B cell (primary cell): ENCODE results near the gene PPM1J. TPM values are rescaled to one million over a fixed set of nuclear protein-coding genes. Genes with fewer than 3 reads are reported as not detected.
A peak's percentile ranks its signal among the peaks of the same experiment; 100 is the strongest.

Experiments
- ATAC-seq: fragments of 200-7000 bp; cut with Tn5 transposase; one replicate; pipeline ENCODE4 v1.10.0; 2021; ENCODE audit warnings: low read depth, mild to moderate bottlenecking, moderate number of reproducible peaks, moderate library complexity
- CTCF ChIA-PET: fragments of 350-600 bp; sonication (Branson Sonifier 250); formaldehyde crosslinking; loops from one replicate; lab custom pipeline; 2021; ENCODE audit warnings: antibody characterized with exemption, inconsistent platforms; lab: Charles Lee
- POLR2A ChIA-PET: fragments of 350-600 bp; sonication (Branson Sonifier 250); formaldehyde crosslinking; loops from one replicate; lab custom pipeline; 2021; ENCODE audit warnings: antibody characterized with exemption; lab: Charles Lee
- DNase-seq: peaks from one replicate; pipeline ENCODE4 v3.0.0; 2013
- H2AFZ ChIP-seq: 2 replicates; pipeline ENCODE4 v1.6.1; 2012; ENCODE audit warnings: mild to moderate bottlenecking, low read depth, low read length; ENCODE audit not compliant: insufficient read depth, poor library complexity, severe bottlenecking
- H3K27ac ChIP-seq, 2 donors: 1 replicate in 1 of 2; 2 replicates in 1 of 2; pipeline ENCODE4 v1.5.1; 2012 to 2013; ENCODE audit warnings: low read length in 2 of 2, mild to moderate bottlenecking in 2 of 2, moderate library complexity in 1 of 2
- H3K27me3 ChIP-seq, 4 experiments: fragments of 200-600 bp in 1 of 4; sonication (generic) in 1 of 4; replicated peaks in 1 of 4; 1 replicate in 2 of 4; 2 replicates in 2 of 4; pipeline versions ENCODE4 v1.6.1 to v1.7.0; 2013 to 2016; ENCODE audit warnings: low read length in 3 of 4, mild to moderate bottlenecking in 2 of 4, mixed read lengths in 1 of 4, moderate library complexity in 1 of 4; ENCODE audit not compliant: insufficient read depth in 4 of 4, control insufficient read depth in 3 of 4; ENCODE audit errors: control extremely low read depth in 1 of 4
- H3K36me3 ChIP-seq, 2 experiments: replicated peaks in 1 of 2; 1 replicate in 1 of 2; 2 replicates in 1 of 2; pipeline versions ENCODE4 v1.6.1 to v1.7.1; 2013; ENCODE audit warnings: low read length in 1 of 2; ENCODE audit not compliant: insufficient read depth in 2 of 2, control insufficient read depth in 1 of 2; ENCODE audit errors: control extremely low read depth in 1 of 2, extremely low read depth in 1 of 2
- H3K4me1 ChIP-seq, 2 donors: fragments of 200-600 bp in 1 of 2; sonication (generic) in 1 of 2; 1 replicate in 1 of 2; 2 replicates in 1 of 2; pipeline versions ENCODE4 v1.5.1 to v1.6.1; 2013 to 2017; ENCODE audit warnings: low read length in 2 of 2; ENCODE audit not compliant: control insufficient read depth in 2 of 2, insufficient read depth in 2 of 2
- H3K4me2 ChIP-seq: replicated peaks from 2 replicates; pipeline ENCODE3; 2012; ENCODE audit warnings: mild to moderate bottlenecking, low read depth, low read length; ENCODE audit not compliant: poor library complexity, severe bottlenecking
- H3K4me3 ChIP-seq, 5 experiments: fragments of 200-600 bp in 1 of 5; sonication (generic) in 1 of 5; 1 replicate in 3 of 5; 2 replicates in 2 of 5; pipeline versions ENCODE4 v1.5.1 to v1.7.0; 2011 to 2016; ENCODE audit warnings: low read length in 4 of 5, mild to moderate bottlenecking in 4 of 5, low read depth in 2 of 5, control low read depth in 1 of 5, moderate library complexity in 1 of 5; ENCODE audit not compliant: insufficient read depth in 1 of 5; ENCODE audit errors: control extremely low read depth in 1 of 5, extremely low read depth in 1 of 5
- H3K79me2 ChIP-seq: fragments of 200-600 bp; sonication (generic); one replicate; pipeline ENCODE4 v1.6.0; 2016; ENCODE audit warnings: low read length; ENCODE audit not compliant: control insufficient read depth, insufficient read depth
- H3K9ac ChIP-seq: fragments of 200-600 bp; sonication (generic); 2 replicates; pipeline ENCODE4 v1.6.1; 2017; ENCODE audit warnings: mild to moderate bottlenecking, low read length, moderate library complexity
- H3K9me3 ChIP-seq, 3 donors: one replicate each; pipeline versions ENCODE4 v1.6.1 to v1.7.1; 2013; ENCODE audit warnings: low read length in 2 of 3; ENCODE audit not compliant: control insufficient read depth in 2 of 3, insufficient read depth in 1 of 3; ENCODE audit errors: control extremely low read depth in 1 of 3
- H4K20me1 ChIP-seq: 2 replicates; pipeline ENCODE4 v1.6.0; 2012; ENCODE audit warnings: mild to moderate bottlenecking, low read length; ENCODE audit not compliant: insufficient read depth, control insufficient read depth, poor library complexity, severe bottlenecking
- H3K27ac Mint-ChIP-seq: one replicate; pipeline ENCODE4 v1.8.0; 2021; ENCODE audit warnings: mixed read lengths
- H3K27me3 Mint-ChIP-seq: one replicate; pipeline ENCODE4 v1.8.0; 2021; ENCODE audit warnings: mixed read lengths
- H3K4me1 Mint-ChIP-seq: one replicate; pipeline ENCODE4 v1.8.0; 2021; ENCODE audit warnings: mixed read lengths
- H3K4me3 Mint-ChIP-seq: one replicate; pipeline ENCODE4 v1.8.0; 2021; ENCODE audit warnings: mixed read lengths
- H3K9me3 Mint-ChIP-seq: one replicate; pipeline ENCODE4 v1.8.0; 2022; ENCODE audit warnings: mixed read lengths; ENCODE audit not compliant: insufficient read depth
- EZH2 ChIP-seq: IDR thresholded peaks from 2 replicates; pipeline ENCODE4 v1.6.1; 2012; ENCODE audit warnings: borderline replicate concordance, low read depth, mild to moderate bottlenecking, moderate library complexity, low read length; ENCODE audit not compliant: insufficient read depth, poor library complexity, severe bottlenecking
- WGBS: methylation state at CpG from one replicate; pipeline ENCODE4 v1.1.5; 2013; ENCODE audit warnings: missing lambda C conversion rate; ENCODE audit not compliant: insufficient coverage; 5-methylcytosine and 5-hydroxymethylcytosine counted together
- intact Hi-C: fragments of 100-400 bp; cut with micrococcal nuclease; formaldehyde crosslinking; loops from one replicate; pipeline ENCODE4 v1.10.0; 2022
- polyA plus RNA-seq: library from polyadenylated mRNA; depleted of rRNA; stranded (reverse); fragments of >200 nt; gene quantifications from 2 replicates; pipeline ENCODE4 v1.2.3, GENCODE V29; 2012
- total RNA-seq, 2 donors: library from RNA; stranded (reverse); fragments of 120-200 nt in 1 of 2; gene quantifications; 1 replicate in 1 of 2; 2 replicates in 1 of 2; pipeline versions ENCODE4 v1.2.3 to v1.2.4, GENCODE V29; 2013 to 2022
- TF ChIP-seq, protein P1 (sequence below): fragments of 200-600 bp; IDR thresholded peaks from one replicate; pipeline ENCODE4 v1.8.0; 2022; ENCODE audit warnings: antibody characterized with exemption, mild to moderate bottlenecking

PPM1J gene
- total and polyA plus RNA-seq, 2 donors (not counting 1 experiment from before 2014, with no cell fraction given): 2.1 to 7.5 TPM

DNA sequence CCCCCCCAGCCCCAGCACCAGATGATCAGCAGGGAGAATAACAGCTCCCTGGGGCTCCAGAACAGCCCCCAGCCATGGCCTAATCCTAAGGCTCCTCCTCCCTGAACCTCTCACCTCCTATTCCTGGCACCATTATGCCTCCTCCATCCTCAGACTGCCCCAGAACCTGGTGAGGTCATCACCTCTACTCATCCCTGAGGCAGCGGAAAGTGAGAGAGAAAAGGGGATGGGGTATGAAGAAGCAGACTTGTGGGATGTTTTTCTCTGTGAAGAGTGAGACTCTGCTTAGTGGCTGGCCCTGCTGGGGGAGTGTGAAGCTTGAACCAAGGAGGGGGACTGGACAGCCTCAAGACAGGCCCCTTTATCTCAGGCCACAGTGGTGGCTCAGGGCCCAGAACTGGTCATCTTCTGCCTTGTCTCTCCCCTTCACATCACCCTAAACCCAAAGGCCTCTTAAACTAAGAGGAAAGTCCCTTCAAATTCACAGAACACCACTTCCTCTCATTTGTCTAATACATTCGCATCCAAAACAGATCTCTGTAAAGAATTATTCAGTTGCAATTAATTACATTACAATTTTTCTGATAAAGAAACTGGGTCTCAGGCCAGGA is 2.2 kb upstream of the PPM1J start:
- peaks cover 0 to 18% (median 8%) of the 10 kb centered on the region in 4 experiments for H3K27me3 ChIP-seq
- no peaks in the 10 kb centered on the region for H3K79me2 ChIP-seq

More for the DNA sequence above, 2.2 kb upstream of the PPM1J start:
- no peaks in the 10 kb centered on the region for H3K9me3 ChIP-seq
- H3K9me3 Mint-ChIP-seq: no peaks in the 10 kb centered on the region
- H3K27ac ChIP-seq: no peak overlapping the region
- ChIA-PET CTCF (interaction anchor here (0.5 to 9.7 kb wide), 22 partner anchors 8 to 964 kb away, joined by 3 to 109 read pairs (median 6); partner anchors contain the start of genes LRIG2, MOV10 and RHOC), POLR2A (no interaction called here)
- peaks cover 23% of the 10 kb centered on the region for H3K27me3 Mint-ChIP-seq
- no CpG with 5 or more reads among the region's 2 CpGs for WGBS
- no peak for TF ChIP-seq EZH2
- TF ChIP-seq, protein P1, sequence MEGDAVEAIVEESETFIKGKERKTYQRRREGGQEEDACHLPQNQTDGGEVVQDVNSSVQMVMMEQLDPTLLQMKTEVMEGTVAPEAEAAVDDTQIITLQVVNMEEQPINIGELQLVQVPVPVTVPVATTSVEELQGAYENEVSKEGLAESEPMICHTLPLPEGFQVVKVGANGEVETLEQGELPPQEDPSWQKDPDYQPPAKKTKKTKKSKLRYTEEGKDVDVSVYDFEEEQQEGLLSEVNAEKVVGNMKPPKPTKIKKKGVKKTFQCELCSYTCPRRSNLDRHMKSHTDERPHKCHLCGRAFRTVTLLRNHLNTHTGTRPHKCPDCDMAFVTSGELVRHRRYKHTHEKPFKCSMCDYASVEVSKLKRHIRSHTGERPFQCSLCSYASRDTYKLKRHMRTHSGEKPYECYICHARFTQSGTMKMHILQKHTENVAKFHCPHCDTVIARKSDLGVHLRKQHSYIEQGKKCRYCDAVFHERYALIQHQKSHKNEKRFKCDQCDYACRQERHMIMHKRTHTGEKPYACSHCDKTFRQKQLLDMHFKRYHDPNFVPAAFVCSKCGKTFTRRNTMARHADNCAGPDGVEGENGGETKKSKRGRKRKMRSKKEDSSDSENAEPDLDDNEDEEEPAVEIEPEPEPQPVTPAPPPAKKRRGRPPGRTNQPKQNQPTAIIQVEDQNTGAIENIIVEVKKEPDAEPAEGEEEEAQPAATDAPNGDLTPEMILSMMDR: no peak
- H3K4me3 Mint-ChIP-seq: no peak overlapping the region
- no peaks in the 10 kb centered on the region for H4K20me1 ChIP-seq
- H3K36me3 ChIP-seq: no peaks in the 10 kb centered on the region
- no peak overlapping the region for H3K4me2 ChIP-seq
- peaks cover 25% of the 10 kb centered on the region for H3K4me1 Mint-ChIP-seq
- ATAC-seq (no peak), DNase-seq (peak; percentile 32)
- no peak overlapping the region for H2AFZ ChIP-seq
- no peak overlapping the region for H3K9ac ChIP-seq
- intact Hi-C loops: loop anchor here (5.0 to 10.0 kb wide), 7 partner anchors 165 to 1997 kb away; partner anchors contain the start of genes AP4B1, DCLRE1B, MAGI3 and NRAS
- H3K27ac Mint-ChIP-seq: peak overlapping the region; percentile 10
- H3K4me3 ChIP-seq: no peak overlapping the region
- peaks cover 26 to 47% of the 10 kb centered on the region in 2 donors for H3K4me1 ChIP-seq
